HG02973 (cell line): Measurements from ENCODE around the gene MED13L.

Experiments used
- ATAC-seq: cut with Tn5 transposase; IDR thresholded peaks from one replicate; pipeline ENCODE4 v1.9.1; 2021; ENCODE audit warnings: moderate library complexity; ENCODE audit not compliant: unreplicated experiment

The MED13L gene

GRCh38 chr12:116099652-116100432, 177.7 kb downstream of the MED13L start:
- ATAC-seq, result no peak

- no peak for ATAC-seq
These were observed 180.6 kb downstream of the MED13L start for GRCh38 chr12:116096874-116097273.

GRCh38 chr12:116094475-116094874, 183.0 kb downstream of the MED13L start:
- ATAC-seq, result no peak

- ATAC-seq, result no peak
These were observed 183.6 kb downstream of the MED13L start for GRCh38 chr12:116093915-116094314.

GRCh38 chr12:116092776-116093175, 184.7 kb downstream of the MED13L start:
- no peak for ATAC-seq

- ATAC-seq, result no peak
These were observed 185.3 kb downstream of the MED13L start for GRCh38 chr12:116092162-116092561.

- no peak for ATAC-seq
These were observed 185.9 kb downstream of the MED13L start for GRCh38 chr12:116091579-116091978.

GRCh38 chr12:116090516-116090915, 187.0 kb downstream of the MED13L start:
- ATAC-seq, result no peak

- no peak for ATAC-seq
These were observed 188.4 kb downstream of the MED13L start for GRCh38 chr12:116089080-116089479.

- no peak for ATAC-seq
These were observed 189.5 kb downstream of the MED13L start for GRCh38 chr12:116087962-116088361.

- ATAC-seq, result no peak
These were observed 190.1 kb downstream of the MED13L start for GRCh38 chr12:116087399-116087798.

GRCh38 chr12:116080415-116080814, 197.1 kb downstream of the MED13L start:
- no peak for ATAC-seq

- ATAC-seq, result no peak
These were observed 199.1 kb downstream of the MED13L start for GRCh38 chr12:116078396-116078795.

GRCh38 chr12:116077431-116077830, 200.1 kb downstream of the MED13L start:
- no peak for ATAC-seq

- ATAC-seq, result no peak
These were observed 201.1 kb downstream of the MED13L start for GRCh38 chr12:116076399-116076798.

GRCh38 chr12:116074686-116075085, 202.8 kb downstream of the MED13L start:
- no peak for ATAC-seq

- ATAC-seq, result no peak
These were observed 205.8 kb downstream of the MED13L start for GRCh38 chr12:116071555-116072230.

GRCh38 chr12:116070444-116070843, 207.0 kb downstream of the MED13L start:
- no peak for ATAC-seq

GRCh38 chr12:116069943-116070342, 207.6 kb downstream of the MED13L start:
- no peak for ATAC-seq

GRCh38 chr12:116068853-116069252, 208.6 kb downstream of the MED13L start:
- ATAC-seq, result no peak

- no peak for ATAC-seq
These were observed 209.1 kb downstream of the MED13L start for GRCh38 chr12:116068371-116068770.

GRCh38 chr12:116067892-116068291, 209.6 kb downstream of the MED13L start:
- ATAC-seq, result no peak
